ENCODE data around the gene CTRB1.
A peak's percentile ranks its signal among the peaks of the same experiment; 100 is the strongest.

The CTRB1 gene

DNA sequence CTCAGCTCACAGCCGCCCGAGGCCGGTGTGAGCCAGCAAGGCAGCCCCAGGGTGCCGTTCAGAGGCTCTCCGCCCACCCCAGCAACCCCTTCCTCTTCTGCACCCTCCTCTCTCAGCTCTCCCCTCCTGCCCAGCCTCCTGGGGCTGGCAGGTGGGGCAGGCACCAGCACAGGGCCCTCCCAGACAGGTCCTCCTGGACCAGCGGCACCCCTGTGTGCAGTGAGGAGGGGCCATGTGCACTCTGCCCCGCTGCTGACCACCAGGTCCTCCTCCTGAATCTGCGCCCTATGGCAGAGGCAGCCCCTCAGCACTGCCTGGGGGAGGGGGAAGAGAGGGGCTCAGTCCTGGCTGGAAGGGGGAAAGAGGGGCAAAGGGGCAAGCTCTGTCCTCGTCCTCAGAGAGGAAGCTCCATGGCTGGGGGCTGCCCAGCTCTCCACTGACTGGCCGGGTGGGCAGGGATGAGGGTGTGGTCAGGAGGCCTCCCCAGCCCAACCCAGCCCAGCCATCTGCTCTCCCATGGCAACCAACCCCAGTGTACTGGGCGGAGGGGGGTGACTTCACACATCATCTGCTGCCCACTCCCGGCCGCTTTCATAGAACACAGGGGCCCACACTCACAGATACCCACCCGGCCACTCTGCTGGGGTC is 38.0 kb downstream of the CTRB1 start:
- TF ChIP-seq, protein P1, sequence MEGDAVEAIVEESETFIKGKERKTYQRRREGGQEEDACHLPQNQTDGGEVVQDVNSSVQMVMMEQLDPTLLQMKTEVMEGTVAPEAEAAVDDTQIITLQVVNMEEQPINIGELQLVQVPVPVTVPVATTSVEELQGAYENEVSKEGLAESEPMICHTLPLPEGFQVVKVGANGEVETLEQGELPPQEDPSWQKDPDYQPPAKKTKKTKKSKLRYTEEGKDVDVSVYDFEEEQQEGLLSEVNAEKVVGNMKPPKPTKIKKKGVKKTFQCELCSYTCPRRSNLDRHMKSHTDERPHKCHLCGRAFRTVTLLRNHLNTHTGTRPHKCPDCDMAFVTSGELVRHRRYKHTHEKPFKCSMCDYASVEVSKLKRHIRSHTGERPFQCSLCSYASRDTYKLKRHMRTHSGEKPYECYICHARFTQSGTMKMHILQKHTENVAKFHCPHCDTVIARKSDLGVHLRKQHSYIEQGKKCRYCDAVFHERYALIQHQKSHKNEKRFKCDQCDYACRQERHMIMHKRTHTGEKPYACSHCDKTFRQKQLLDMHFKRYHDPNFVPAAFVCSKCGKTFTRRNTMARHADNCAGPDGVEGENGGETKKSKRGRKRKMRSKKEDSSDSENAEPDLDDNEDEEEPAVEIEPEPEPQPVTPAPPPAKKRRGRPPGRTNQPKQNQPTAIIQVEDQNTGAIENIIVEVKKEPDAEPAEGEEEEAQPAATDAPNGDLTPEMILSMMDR (IDR thresholded peaks at IDR 0.05; ENCODE audit: low read depth, low read length), result no peak
- H3K27me3 ChIP-seq (ENCODE audit: insufficient read depth, low read depth, severe bottlenecking), result no peaks in the 10 kb centered on the region
- peak; percentile 90 for DNase-seq
- peak overlapping the region; percentile 79 for H3K27ac ChIP-seq
- H3K36me3 ChIP-seq, result no peaks in the 10 kb centered on the region; the same call in 1 of the 2 replicates
- H3K4me3 ChIP-seq (ENCODE audit: low read depth, low read length), result peak overlapping the region; percentile 47
- H3K9me3 ChIP-seq (ENCODE audit: severe bottlenecking), result no peaks in the 10 kb centered on the region

DNA sequence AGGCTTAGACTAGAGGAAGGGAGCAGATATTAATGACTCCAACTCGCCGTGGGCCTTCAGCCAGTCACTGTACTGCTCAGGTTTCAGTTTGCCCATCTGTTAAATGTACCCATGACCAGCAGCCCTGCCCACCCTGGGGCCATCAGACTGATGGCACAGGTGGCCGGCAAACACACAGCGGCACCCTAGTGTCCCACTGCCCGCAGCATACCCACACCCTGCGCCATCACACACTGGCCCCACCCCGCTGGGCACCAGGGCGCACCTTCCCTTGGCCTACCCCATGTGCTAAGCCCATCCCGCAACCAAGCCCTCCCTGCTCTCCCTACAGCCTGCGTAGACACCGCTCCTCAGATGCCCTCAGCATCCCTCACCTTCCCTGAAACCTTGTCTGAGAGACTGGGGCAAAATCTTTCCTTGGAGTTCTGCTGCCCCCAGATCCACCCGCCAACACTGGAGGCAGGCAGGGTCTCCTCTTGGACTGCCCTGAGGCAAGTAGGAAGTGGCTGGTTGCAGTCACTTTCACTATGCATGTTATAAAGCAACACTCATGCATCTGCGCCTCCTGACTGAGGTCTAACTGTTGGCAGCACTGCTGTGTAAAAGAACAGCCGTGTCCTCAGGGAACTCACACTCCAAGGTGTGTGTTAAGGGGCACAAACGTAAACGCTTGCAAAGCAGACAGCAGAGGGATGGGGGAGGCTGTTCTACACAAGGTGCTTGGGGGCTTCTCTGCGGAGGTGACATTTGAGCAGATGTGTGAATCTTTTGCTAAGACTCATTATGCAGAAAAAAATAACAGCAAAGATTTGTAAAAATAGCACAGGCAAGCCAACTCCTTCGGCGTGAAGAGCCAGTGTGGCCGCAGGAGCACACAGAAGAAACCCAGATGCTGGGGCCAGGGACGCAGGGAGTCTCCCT is 39.4 kb downstream of the CTRB1 start:
- H3K27me3 ChIP-seq (ENCODE audit: insufficient read depth, low read depth, severe bottlenecking), result no peaks in the 10 kb centered on the region
- H3K9me3 ChIP-seq (ENCODE audit: severe bottlenecking), result no peaks in the 10 kb centered on the region
- H3K36me3 ChIP-seq, result peaks cover 7% of the 10 kb centered on the region
- TF ChIP-seq, protein P1 (IDR thresholded peaks at IDR 0.05; ENCODE audit: low read depth, low read length), result no peak
- no peak overlapping the region for H3K4me3 ChIP-seq (ENCODE audit: low read depth, low read length)
- H3K27ac ChIP-seq, result no peak overlapping the region; the same call in none of the 2 replicates
- no peak for DNase-seq

DNA sequence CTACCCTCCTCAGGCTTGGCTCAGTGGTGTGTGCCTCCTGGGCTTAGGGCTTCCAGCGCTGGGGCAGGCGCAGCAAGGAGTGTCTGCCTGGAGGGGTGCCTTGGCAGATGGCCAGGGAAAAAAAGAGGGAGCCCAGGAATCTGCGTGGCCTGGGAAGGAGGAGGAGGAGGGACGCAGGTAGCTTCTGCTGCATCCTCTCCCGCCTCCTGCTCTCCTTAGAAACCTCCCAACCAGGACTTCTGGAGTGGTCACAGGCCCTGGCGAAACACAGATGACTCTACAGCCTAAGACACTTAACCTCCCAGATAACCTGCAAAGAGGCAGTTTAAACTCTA is 40.0 kb downstream of the CTRB1 start:
- TF ChIP-seq, protein P1 (IDR thresholded peaks at IDR 0.05; ENCODE audit: low read depth, low read length), result no peak
- H3K9me3 ChIP-seq (ENCODE audit: severe bottlenecking), result no peaks in the 10 kb centered on the region
- H3K27me3 ChIP-seq (ENCODE audit: insufficient read depth, low read depth, severe bottlenecking), result no peaks in the 10 kb centered on the region
- H3K4me3 ChIP-seq (ENCODE audit: low read depth, low read length), result no peak overlapping the region
- no peak for DNase-seq
- H3K36me3 ChIP-seq, result peaks cover 13% of the 10 kb centered on the region
- H3K27ac ChIP-seq, result no peak overlapping the region; the same call in 1 of the 2 replicates

- TF ChIP-seq, protein P1 (IDR thresholded peaks at IDR 0.05; ENCODE audit: low read depth, low read length), result no peak
- no peaks in the 10 kb centered on the region for H3K27me3 ChIP-seq (ENCODE audit: insufficient read depth, low read depth, severe bottlenecking)
- peak overlapping the region; percentile 34 for H3K27ac ChIP-seq
- peaks cover 19% of the 10 kb centered on the region for H3K36me3 ChIP-seq
- H3K9me3 ChIP-seq (ENCODE audit: severe bottlenecking), result no peaks in the 10 kb centered on the region
- no peak overlapping the region for H3K4me3 ChIP-seq (ENCODE audit: low read depth, low read length)
- peak; percentile 62 for DNase-seq
Observed at GRCh38 chr16:75260851-75261589, 42.2 kb downstream of the CTRB1 start.

DNA sequence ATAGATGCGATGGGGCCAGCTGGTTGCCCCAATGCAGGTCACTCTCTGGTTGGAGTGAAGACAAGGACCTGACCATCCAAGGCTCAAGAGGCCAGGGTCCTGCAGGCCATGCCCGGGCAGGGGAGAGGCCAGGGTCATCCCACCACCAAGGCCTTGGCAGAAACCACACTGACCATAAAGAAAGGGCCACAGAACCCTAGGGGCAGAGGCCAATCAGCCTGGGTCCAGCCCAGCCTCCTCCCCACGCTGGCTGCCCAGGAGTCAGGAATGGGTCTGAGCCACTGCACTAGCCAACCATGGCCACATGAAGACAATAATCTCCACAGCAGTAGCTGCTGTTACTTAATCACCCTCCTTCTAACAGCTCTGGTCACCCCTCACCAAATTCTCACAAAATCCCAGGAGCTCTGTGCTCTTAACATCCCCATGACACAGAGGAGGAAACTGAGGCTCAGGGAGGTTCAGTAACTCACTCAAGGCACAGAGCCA is 42.8 kb downstream of the CTRB1 start:
- Histone ChIP-seq H3K4me3 (ENCODE audit: low read depth, low read length) (no peak overlapping the region), H3K9me3 (ENCODE audit: severe bottlenecking) (no peaks in the 10 kb centered on the region), H3K27me3 (ENCODE audit: insufficient read depth, low read depth, severe bottlenecking) (no peaks in the 10 kb centered on the region), H3K27ac (peak overlapping the region; percentile 14; the same call in 1 of the 2 replicates), H3K36me3 (peaks cover 19% of the 10 kb centered on the region)
- no peak for DNase-seq
- TF ChIP-seq, protein P1 (IDR thresholded peaks at IDR 0.05; ENCODE audit: low read depth, low read length), result no peak
